HCT116 (cell line): Measurements from ENCODE around the gene MEG3.

Source experiments
- CEBPB ChIP-seq: IDR thresholded peaks from 2 replicates; pipeline ENCODE4 v1.6.1; 2012; ENCODE audit warnings: low read depth
- CTCF ChIP-seq, 3 experiments: fragments of 200-600 bp in 1 of 3; sonication (generic) in 1 of 3; IDR thresholded peaks in 2 of 3; conservative IDR thresholded peaks in 1 of 3; 2 replicates each; pipeline ENCODE4 v1.5.1; 2012 to 2017; ENCODE audit warnings: low read depth in 2 of 3, low read length in 2 of 3, antibody characterized with exemption in 1 of 3, borderline replicate concordance in 1 of 3, control low read depth in 1 of 3, mild to moderate bottlenecking in 1 of 3, mixed read lengths in 1 of 3, mixed run types in 1 of 3, moderate library complexity in 1 of 3; ENCODE audit not compliant: insufficient read depth in 1 of 3
- POLR2A ChIP-seq: IDR thresholded peaks from 2 replicates; pipeline ENCODE4 v1.7.0; 2011; ENCODE audit warnings: borderline replicate concordance; ENCODE audit not compliant: insufficient read depth, insufficient read length; ENCODE audit errors: extremely low read depth
- SP1 ChIP-seq: IDR thresholded peaks from 2 replicates; pipeline ENCODE4 v1.6.1; 2012; ENCODE audit warnings: low read depth
- ZFX ChIP-seq: fragments of 450-650 bp; IDR thresholded peaks from 2 replicates; pipeline ENCODE4 v1.6.1; 2017

GRCh38 chr14:100895411-100895810, 69.5 kb downstream of the MEG3 start:
- TF ChIP-seq SP1 (no peak), ZFX (no peak), POLR2A (no peak), CTCF (IDR thresholded peaks at IDR 0.05 in 2 of 3, conservative IDR thresholded peaks at IDR 0.05 in 1 of 3; ENCODE audit: borderline replicate concordance in 1 of 3, insufficient read depth in 1 of 3, low read depth in 2 of 3, low read length in 2 of 3) (no peak), CEBPB (no peak)
